ENCODE data around the gene STAT5B.

DNA sequence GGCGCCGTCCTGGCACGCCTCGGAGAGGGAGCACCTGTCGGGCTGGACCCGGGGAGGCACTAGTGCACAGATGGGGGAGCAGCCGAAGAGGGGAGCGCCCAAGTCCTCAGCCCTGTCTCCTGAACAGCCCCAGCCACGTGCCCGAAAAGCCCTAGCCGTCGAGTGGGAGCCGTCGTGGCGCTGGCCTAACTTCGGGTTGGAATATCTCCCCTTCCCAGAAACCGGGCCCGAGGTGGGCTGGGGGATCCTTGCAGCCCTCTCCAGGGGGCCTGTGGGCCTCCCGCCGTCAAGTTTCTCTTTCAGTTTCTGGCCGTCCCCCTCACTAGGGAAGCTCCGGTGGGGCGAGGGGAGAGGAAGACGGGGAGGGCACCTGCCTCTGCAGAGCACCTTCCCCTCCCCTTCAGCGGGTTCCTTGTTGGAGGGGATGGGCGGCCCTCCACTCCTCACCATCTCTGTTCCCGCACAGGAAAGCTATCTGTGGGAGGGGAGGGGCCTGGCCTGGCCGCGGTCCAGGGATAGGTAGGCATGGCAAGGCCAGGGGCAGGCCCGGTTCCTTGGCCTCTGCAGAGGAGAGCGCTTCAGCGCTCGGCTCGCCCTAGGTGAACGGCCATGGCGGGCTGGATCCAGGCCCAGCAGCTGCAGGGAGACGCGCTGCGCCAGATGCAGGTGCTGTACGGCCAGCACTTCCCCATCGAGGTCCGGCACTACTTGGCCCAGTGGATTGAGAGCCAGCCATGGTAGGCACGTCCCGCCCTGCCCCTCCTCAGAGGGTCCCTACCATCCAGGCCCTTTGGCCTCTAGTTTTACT lies 12.8 kb upstream of the STAT5B start:
- TF ChIP-seq POLR2AphosphoS5 (IDR thresholded peaks at IDR 0.05; ENCODE audit: low read depth, low read length) (no peak), POLR2A (IDR thresholded peaks at IDR 0.05; ENCODE audit: borderline replicate concordance, extremely low read depth, insufficient read depth, insufficient read length) (no peak), ZNF274 (IDR thresholded peaks at IDR 0.05; ENCODE audit: low read depth, low read length) (no peak), SRF (IDR thresholded peaks at IDR 0.05; ENCODE audit: low read depth) (no peak), ATF3 (IDR thresholded peaks at IDR 0.05) (no peak), JUND (IDR thresholded peaks at IDR 0.05) (no peak), YY1 (IDR thresholded peaks at IDR 0.05; ENCODE audit: extremely low read depth, insufficient replicate concordance, low read depth, low read length) (no peak), SIN3A (IDR thresholded peaks at IDR 0.05; ENCODE audit: low read depth) (no peak)
- TF ChIP-seq, protein P1, sequence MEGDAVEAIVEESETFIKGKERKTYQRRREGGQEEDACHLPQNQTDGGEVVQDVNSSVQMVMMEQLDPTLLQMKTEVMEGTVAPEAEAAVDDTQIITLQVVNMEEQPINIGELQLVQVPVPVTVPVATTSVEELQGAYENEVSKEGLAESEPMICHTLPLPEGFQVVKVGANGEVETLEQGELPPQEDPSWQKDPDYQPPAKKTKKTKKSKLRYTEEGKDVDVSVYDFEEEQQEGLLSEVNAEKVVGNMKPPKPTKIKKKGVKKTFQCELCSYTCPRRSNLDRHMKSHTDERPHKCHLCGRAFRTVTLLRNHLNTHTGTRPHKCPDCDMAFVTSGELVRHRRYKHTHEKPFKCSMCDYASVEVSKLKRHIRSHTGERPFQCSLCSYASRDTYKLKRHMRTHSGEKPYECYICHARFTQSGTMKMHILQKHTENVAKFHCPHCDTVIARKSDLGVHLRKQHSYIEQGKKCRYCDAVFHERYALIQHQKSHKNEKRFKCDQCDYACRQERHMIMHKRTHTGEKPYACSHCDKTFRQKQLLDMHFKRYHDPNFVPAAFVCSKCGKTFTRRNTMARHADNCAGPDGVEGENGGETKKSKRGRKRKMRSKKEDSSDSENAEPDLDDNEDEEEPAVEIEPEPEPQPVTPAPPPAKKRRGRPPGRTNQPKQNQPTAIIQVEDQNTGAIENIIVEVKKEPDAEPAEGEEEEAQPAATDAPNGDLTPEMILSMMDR (IDR thresholded peaks at IDR 0.05 in 2 of 3, conservative IDR thresholded peaks at IDR 0.05 in 1 of 3; ENCODE audit: borderline replicate concordance in 1 of 3, insufficient read depth in 1 of 3, low read depth in 2 of 3, low read length in 2 of 3) = no peak
- TF ChIP-seq, protein P2, sequence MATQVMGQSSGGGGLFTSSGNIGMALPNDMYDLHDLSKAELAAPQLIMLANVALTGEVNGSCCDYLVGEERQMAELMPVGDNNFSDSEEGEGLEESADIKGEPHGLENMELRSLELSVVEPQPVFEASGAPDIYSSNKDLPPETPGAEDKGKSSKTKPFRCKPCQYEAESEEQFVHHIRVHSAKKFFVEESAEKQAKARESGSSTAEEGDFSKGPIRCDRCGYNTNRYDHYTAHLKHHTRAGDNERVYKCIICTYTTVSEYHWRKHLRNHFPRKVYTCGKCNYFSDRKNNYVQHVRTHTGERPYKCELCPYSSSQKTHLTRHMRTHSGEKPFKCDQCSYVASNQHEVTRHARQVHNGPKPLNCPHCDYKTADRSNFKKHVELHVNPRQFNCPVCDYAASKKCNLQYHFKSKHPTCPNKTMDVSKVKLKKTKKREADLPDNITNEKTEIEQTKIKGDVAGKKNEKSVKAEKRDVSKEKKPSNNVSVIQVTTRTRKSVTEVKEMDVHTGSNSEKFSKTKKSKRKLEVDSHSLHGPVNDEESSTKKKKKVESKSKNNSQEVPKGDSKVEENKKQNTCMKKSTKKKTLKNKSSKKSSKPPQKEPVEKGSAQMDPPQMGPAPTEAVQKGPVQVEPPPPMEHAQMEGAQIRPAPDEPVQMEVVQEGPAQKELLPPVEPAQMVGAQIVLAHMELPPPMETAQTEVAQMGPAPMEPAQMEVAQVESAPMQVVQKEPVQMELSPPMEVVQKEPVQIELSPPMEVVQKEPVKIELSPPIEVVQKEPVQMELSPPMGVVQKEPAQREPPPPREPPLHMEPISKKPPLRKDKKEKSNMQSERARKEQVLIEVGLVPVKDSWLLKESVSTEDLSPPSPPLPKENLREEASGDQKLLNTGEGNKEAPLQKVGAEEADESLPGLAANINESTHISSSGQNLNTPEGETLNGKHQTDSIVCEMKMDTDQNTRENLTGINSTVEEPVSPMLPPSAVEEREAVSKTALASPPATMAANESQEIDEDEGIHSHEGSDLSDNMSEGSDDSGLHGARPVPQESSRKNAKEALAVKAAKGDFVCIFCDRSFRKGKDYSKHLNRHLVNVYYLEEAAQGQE (IDR thresholded peaks at IDR 0.05; ENCODE audit: low read depth) = no peak
- TF ChIP-seq, protein P3, sequence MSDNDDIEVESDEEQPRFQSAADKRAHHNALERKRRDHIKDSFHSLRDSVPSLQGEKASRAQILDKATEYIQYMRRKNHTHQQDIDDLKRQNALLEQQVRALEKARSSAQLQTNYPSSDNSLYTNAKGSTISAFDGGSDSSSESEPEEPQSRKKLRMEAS (IDR thresholded peaks at IDR 0.05) = no peak

Measured in HCT116 (cell line).